ENCODE measurements around the gene FERMT1. TPM values are rescaled to one million over a fixed set of nuclear protein-coding genes. Genes with fewer than 3 reads are reported as not detected.

Gene FERMT1, protein sequence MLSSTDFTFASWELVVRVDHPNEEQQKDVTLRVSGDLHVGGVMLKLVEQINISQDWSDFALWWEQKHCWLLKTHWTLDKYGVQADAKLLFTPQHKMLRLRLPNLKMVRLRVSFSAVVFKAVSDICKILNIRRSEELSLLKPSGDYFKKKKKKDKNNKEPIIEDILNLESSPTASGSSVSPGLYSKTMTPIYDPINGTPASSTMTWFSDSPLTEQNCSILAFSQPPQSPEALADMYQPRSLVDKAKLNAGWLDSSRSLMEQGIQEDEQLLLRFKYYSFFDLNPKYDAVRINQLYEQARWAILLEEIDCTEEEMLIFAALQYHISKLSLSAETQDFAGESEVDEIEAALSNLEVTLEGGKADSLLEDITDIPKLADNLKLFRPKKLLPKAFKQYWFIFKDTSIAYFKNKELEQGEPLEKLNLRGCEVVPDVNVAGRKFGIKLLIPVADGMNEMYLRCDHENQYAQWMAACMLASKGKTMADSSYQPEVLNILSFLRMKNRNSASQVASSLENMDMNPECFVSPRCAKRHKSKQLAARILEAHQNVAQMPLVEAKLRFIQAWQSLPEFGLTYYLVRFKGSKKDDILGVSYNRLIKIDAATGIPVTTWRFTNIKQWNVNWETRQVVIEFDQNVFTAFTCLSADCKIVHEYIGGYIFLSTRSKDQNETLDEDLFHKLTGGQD
- under 1 TPM; 0.11 to 0.44 TPM for total RNA-seq

GRCh38 chr20:6122873-6123648 is at the start of gene FERMT1:
Gene FERMT1 (minus strand): TSS chr20:6123030. CDS start chr20:6119554, 3,476 bp downstream.
- CTCF ChIA-PET: no interaction called here

GRCh38 chr20:6169251-6169650 is 46.4 kb upstream of the FERMT1 start:
- CTCF ChIA-PET: no interaction called here
- POLR2A ChIA-PET: no interaction called here

More at GRCh38 chr20:6122873-6123648, at the start of gene FERMT1:
- POLR2A ChIA-PET: no interaction called here

GRCh38 chr20:6168204-6168603 is 45.4 kb upstream of the FERMT1 start:
- ChIA-PET POLR2A (no interaction called here), CTCF (no interaction called here)

- CTCF ChIA-PET: no interaction called here
These were observed 42.5 kb upstream of the FERMT1 start for GRCh38 chr20:6165346-6165745.

GRCh38 chr20:6164421-6165341 is 41.9 kb upstream of the FERMT1 start:
- CTCF ChIA-PET: no interaction called here
- POLR2A ChIA-PET: no interaction called here

More at GRCh38 chr20:6165346-6165745, 42.5 kb upstream of the FERMT1 start:
- POLR2A ChIA-PET: no interaction called here

DNA sequence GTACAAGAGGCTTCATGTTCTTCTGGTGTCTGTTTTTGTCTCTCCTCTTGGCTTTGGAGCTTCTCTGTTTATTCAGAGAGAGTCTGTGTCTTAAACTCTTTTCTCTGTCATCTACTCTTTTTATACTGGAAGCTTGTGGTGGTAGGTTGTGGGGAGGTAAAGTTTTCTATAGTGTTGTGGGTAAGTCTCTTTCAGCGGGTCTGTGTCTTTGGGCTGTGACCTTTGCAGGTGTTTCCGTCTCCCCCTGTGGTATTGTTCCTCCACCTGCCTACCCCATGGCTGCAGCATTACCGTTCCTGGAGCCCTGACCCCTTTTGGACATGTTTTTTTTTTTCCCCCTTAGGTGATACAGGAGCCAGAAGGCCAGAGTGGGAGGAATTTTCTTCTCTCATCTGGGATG is 37.9 kb upstream of the FERMT1 start:
- ChIA-PET POLR2A (no interaction called here), CTCF (no interaction called here)

GRCh38 chr20:6157345-6157744 is 34.5 kb upstream of the FERMT1 start:
- CTCF ChIA-PET: no interaction called here
- POLR2A ChIA-PET: no interaction called here

GRCh38 chr20:6152777-6153176 is 29.9 kb upstream of the FERMT1 start:
- CTCF ChIA-PET: no interaction called here
- POLR2A ChIA-PET: no interaction called here

GRCh38 chr20:6148073-6148472 is 25.2 kb upstream of the FERMT1 start:
- CTCF ChIA-PET: no interaction called here
- POLR2A ChIA-PET: no interaction called here

GRCh38 chr20:6142348-6142993 is 19.6 kb upstream of the FERMT1 start:
- ChIA-PET POLR2A (no interaction called here), CTCF (no interaction called here)

- ChIA-PET POLR2A (no interaction called here), CTCF (no interaction called here)
These were observed 18.1 kb upstream of the FERMT1 start for GRCh38 chr20:6140947-6141346.

DNA sequence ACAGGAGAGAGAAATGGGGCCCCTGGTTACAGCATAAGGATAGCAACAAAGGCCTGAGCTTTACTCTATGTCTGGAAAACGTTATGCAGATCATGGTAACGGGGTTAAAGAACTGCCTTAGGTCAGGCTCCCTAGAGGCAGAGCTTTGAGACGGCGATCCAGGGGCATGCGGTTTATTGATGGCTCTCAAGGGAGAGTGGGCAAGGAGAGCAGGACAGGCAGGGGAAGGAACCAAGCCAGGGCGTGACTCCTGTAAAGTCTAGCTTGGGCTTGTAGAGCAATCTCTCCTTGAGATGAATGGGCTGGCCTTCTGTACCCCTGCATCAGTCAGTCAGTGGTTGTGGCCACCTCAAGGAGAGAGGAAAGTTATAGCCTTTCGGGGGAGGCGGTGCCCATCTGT is 12.5 kb upstream of the FERMT1 start:
- POLR2A ChIA-PET: no interaction called here
- CTCF ChIA-PET: no interaction called here

DNA sequence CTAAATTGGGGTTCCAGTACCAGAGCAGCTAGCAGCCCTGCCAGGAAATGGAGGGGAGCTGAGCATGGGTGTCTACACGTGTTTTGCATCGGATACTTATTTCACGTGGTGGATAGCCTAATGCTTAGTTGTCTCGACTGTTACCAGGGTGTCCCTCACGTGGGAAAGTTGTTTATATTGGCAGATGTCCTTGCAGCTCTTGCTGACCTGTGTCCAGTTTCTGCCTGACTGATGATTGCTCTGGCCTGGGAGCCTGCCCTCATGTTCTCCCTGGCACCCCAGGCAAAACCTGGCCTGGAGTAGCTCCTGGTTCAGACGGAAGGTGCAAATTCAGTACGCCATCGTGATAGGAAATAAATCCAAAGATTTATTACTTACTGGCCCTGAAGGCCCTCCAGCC is 11.8 kb upstream of the FERMT1 start:
- POLR2A ChIA-PET: no interaction called here
- CTCF ChIA-PET: no interaction called here

GRCh38 chr20:6130045-6130444 is 7.2 kb upstream of the FERMT1 start:
- ChIA-PET POLR2A (no interaction called here), CTCF (no interaction called here)

GRCh38 chr20:6127825-6128224 is 5.0 kb upstream of the FERMT1 start:
- CTCF ChIA-PET: interaction anchor here (0.6 kb wide), 1 partner anchor 314 kb away, joined by 3 read pairs; no protein-coding TSS in a partner anchor
- POLR2A ChIA-PET: no interaction called here

GRCh38 chr20:6126846-6127245 is 4.0 kb upstream of the FERMT1 start:
- ChIA-PET CTCF (no interaction called here), POLR2A (no interaction called here)

DNA sequence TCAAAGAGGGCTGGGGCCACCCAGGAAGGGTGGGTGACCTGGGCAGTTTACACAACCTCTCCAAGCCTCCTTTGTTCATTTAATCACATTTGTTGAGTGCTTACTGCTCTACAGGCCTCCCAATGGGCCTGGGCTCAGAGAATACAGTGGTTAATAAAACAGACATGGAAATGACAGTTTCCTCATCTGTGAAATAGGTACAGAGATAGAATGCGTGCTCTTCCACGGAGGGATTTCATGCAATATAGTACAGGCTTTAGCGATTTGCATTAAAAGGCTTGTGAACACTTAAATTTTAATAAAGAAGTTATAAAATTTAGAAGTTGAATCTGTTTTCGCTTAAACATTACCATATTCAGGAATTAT is 802 bp upstream of the FERMT1 start:
- ChIA-PET POLR2A (no interaction called here), CTCF (no interaction called here)

DNA sequence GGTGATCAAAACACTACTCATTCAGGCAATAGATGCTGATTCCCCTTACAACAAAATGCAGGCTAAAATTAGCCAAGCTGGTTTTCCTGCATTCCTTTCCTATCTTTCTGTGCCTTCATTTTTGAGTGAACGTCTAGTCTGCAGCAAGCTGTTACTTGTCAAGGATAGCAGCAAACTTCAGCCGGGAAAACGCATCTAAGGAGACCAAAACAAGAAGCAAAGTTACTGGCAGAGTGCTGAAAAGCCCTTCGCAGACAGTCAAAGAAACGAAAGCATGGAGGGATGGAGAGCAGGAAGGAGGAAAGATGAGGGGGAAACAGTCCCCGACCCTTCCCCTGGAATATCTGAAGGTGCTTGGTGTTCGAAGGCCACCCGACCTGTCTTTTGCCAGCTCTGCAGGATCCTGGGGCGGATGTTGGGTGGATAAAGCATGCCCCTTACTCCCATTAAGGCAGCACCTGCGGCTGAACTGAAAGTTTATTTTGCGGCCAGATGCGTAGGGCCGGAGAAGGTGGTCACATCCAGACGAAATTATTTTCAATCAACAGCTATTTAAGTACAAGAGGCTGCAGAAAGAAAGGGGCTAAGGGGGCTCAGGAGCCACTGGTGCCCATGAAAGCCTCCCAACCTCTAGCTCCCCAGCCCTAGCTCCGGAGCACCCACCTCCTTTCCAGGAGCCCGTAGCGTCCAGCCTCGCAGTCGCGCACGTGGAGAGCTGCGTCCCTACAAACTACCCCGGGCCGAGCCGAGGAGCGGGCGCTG is 538 bp downstream of the FERMT1 start:
- ChIA-PET CTCF (no interaction called here), POLR2A (no interaction called here)

DNA sequence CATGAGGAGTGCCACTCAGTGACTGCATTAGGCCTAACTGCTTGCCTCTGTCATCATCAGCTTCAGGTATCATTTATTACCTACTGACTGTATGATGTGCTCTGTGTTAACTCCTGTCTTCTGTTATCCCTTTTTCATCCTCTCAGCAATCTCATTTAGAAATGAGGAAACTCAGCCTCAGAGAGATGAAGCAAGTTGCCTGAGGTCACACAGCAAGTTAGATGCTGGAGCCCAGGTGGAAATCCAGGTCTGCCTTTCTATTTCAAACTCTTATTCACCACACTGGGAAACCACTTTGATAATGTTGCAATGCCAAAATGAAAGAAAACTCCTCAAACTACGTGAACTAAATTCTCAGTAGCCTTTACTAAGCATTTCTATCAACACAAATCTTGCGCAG is 1.3 kb downstream of the FERMT1 start:
- ChIA-PET CTCF (no interaction called here), POLR2A (no interaction called here)
